Right cardiac atrium (tissue), 5 donors: ENCODE data around the gene UNC5C. TPM values are rescaled to one million over a fixed set of nuclear protein-coding genes. Genes with fewer than 3 reads are reported as not detected.

Experiments used
- ATAC-seq, 2 donors: fragments of 200-7000 bp; cut with Tn5 transposase; one replicate each; pipeline versions ENCODE4 v1.8.0 to v1.9.1; 2020; ENCODE audit warnings: moderate library complexity in 2 of 2, mild to moderate bottlenecking in 1 of 2
- DNase-seq, 3 donors: peaks; one replicate each; pipeline ENCODE4 v3.0.0-alpha.2; 2020
- H3K27ac ChIP-seq: one replicate; pipeline ENCODE4 v1.5.1; 2013; ENCODE audit warnings: mild to moderate bottlenecking, low read length, control low read depth, moderate library complexity
- H3K27me3 ChIP-seq: one replicate; pipeline ENCODE4 v1.6.1; 2013; ENCODE audit not compliant: control insufficient read depth, insufficient read depth
- H3K4me1 ChIP-seq: one replicate; pipeline ENCODE4 v1.6.1; 2013; ENCODE audit warnings: low read length; ENCODE audit not compliant: control insufficient read depth, insufficient read depth
- H3K4me3 ChIP-seq: one replicate; pipeline ENCODE4 v1.5.1; 2013; ENCODE audit warnings: low read length, control low read depth
- H3K9me3 ChIP-seq: one replicate; pipeline ENCODE4 v1.6.1; 2013; ENCODE audit warnings: low read length; ENCODE audit not compliant: control insufficient read depth
- WGBS: extraction: QIAGEN DNeasy Blood & Tissue Kit; methylation state at CpG from one replicate; pipeline ENCODE4 v1.1.7; 2013; 5-methylcytosine and 5-hydroxymethylcytosine counted together
- intact Hi-C, 4 donors: fragments of 100-400 bp; cut with DNase I; formaldehyde crosslinking; loops; one replicate each; pipeline versions ENCODE4 v1.11.0 to v1.14.0; 2022 to 2023
- polyA plus RNA-seq: library from polyadenylated mRNA; stranded (reverse); fragments of 200-250 nt; gene quantifications from one replicate; pipeline ENCODE4 v1.2.3, GENCODE V29; 2013
- total RNA-seq, 4 donors: library from RNA; stranded (reverse); fragmentation: NEBNext Ultra II Directional; extraction: Animal tissue kit (Norgen Biotek cat#: 25700); gene quantifications; one replicate each; pipeline ENCODE4 v1.2.1, GENCODE V29; 2021
- donor health status: healthy with polysubstance abuse.
- donor health status: DM: no; HTN: yes; CAD: no.
- donor health status: DM: no; HTN: no; CAD: no.
- donor health status: DM: no; HTN: yes; CAD: no; lungs with severe emphysema.
- donor health status: DM: yes; HTN: yes; CAD: no.

UNC5C gene
- total and polyA plus RNA-seq, 5 donors, result 1.3 to 8.4 (median 5.8) TPM

DNA sequence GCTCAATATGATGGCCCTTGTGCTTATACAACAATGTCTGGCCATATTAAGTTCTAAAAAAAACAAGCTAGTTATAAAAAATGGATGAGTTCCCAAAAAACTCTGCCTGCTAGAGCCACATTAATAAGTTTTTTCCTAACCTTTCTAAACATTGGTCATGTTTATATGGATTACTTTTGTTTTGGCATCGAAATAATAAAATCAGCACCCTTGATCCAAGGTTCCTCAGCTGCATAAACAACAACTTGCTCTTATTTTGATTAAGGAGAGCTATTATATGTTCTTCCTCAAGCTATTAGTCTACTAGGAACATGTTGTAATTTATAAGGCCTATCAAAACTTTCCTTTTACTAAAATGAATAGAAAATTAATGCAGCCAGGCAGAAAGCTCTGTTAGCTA is 48.4 kb downstream of the UNC5C start:
- H3K27me3 ChIP-seq, result no peaks in the 10 kb centered on the region
- no peak overlapping the region for H3K4me3 ChIP-seq
- H3K27ac ChIP-seq, result no peak overlapping the region
- intact Hi-C loops, result no loop called here
- no peaks in the 10 kb centered on the region for H3K9me3 ChIP-seq
- H3K4me1 ChIP-seq, result no peaks in the 10 kb centered on the region
- DNase-seq (no peak), ATAC-seq (no peak)
- WGBS, result 51% methylated on average over 1 of the region's 1 CpG

DNA sequence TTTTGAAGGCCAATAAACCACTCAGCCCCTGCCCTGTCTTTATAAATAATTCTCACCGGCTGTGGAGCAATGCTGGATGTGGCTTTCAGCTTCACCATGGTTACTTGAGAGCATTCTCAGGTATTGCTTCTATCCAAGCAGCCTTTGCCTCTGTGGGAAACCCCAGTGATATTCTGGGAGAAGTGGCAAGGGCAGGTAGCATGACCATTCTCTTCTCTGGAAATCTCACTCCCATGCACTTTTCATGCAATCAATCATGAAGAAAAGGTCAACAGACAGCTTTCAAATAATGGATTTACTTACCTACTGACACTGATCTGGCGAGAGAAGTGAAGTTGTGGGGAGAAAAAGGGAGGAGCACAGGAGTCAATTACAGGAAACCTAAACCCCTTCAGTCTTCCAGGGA is 49.5 kb downstream of the UNC5C start:
- no peak for DNase-seq
- no peak for ATAC-seq
- 81% methylated on average over 2 of the region's 2 CpGs for WGBS
- no peaks in the 10 kb centered on the region for H3K4me1 ChIP-seq
- no peak overlapping the region for H3K4me3 ChIP-seq
- intact Hi-C loops, result no loop called here
- H3K9me3 ChIP-seq, result no peaks in the 10 kb centered on the region
- no peak overlapping the region for H3K27ac ChIP-seq
- H3K27me3 ChIP-seq, result no peaks in the 10 kb centered on the region

DNA sequence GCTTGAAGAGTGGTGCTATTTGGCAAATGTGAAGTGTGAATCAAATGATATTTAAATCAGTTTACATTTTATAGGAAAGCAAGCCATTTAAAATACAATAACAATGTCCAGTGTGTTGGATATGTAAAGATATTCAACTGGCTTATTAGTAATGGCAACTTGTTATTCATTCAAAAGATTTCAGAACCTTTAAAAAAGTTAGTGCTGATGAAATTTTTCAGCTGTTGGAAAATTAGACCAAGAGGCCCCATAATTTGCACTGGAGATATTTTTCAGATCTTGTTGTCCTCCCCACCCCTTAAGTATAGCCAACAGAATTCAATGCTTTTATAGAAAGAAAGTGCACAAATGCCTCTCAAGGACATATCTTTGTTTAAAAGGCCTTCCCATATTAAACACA is 54.6 kb downstream of the UNC5C start:
- no peaks in the 10 kb centered on the region for H3K9me3 ChIP-seq
- no peak overlapping the region for H3K4me3 ChIP-seq
- DNase-seq, result no peak
- H3K27ac ChIP-seq, result no peak overlapping the region
- intact Hi-C loops, result no loop called here
- no peaks in the 10 kb centered on the region for H3K4me1 ChIP-seq
- H3K27me3 ChIP-seq, result no peaks in the 10 kb centered on the region
- ATAC-seq, result no peak

DNA sequence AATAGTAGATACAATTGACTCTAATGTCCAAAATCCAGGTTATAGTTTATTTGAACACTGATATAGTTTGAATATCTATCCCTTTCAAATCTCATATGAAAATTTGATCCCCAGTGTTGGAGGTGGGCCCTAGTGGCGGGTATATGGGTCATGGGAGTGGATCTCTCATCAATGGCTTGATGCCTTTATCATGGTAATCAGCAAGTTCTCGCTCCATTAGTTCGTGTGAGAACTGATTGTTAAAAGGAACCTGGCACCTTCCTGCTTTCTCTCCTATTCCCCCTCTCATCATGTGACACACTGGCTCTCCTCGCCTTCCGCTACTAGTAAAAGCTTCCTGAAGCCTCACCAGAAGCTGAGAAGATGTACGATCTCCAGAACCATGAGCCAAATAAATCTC is 70.1 kb downstream of the UNC5C start:
- ATAC-seq (no peak), DNase-seq (no peak)
- intact Hi-C loops, result no loop called here
- WGBS, result 87% methylated on average over 6 of the region's 6 CpGs
- no peaks in the 10 kb centered on the region for H3K9me3 ChIP-seq
- H3K4me3 ChIP-seq, result no peak overlapping the region
- H3K27ac ChIP-seq, result no peak overlapping the region
- no peaks in the 10 kb centered on the region for H3K4me1 ChIP-seq
- H3K27me3 ChIP-seq, result no peaks in the 10 kb centered on the region

DNA sequence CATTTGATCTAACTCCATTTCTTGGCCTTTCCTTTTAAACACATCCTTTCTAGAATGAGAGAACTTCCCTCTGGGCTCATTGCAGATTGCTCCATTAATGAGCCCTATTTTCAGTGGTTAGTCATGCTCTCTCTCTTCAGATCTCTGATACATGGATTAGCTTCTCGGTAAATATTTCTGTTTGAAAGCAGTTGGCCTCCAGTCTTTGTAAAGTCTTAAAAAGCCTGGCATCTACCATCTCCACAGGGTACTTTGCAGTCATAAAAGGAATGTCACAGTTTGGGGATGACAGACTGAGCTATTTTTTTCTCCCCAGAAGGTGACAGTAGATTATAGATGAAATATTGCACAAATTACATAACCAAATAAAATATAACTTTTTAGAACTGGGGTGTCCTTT is 72.7 kb downstream of the UNC5C start:
- 68% methylated on average over 1 of the region's 1 CpG for WGBS
- DNase-seq (no peak), ATAC-seq (no peak)
- Histone ChIP-seq H3K4me1 (no peaks in the 10 kb centered on the region), H3K27ac (no peak overlapping the region), H3K9me3 (no peaks in the 10 kb centered on the region), H3K27me3 (no peaks in the 10 kb centered on the region), H3K4me3 (no peak overlapping the region)
- intact Hi-C loops, result no loop called here

DNA sequence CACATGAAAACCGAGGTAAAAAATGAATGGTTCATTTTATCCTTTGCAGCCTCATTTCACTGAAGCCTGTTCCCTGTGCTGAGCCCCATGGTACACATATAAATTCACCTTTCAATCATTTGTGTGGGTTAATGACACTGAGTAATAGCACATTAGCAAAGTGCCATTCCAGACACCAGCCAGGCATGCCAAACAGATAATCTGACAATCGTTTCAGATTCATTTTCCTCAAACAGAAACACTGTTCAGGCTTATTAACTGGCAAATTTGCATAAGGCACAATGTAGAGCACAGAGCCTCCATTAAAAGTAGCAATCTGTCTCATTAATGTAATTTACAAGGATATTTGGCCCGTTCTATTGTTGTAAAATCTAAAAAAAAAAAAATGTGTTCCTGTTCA is 76.2 kb downstream of the UNC5C start:
- DNase-seq (no peak), ATAC-seq (no peak)
- no peaks in the 10 kb centered on the region for H3K9me3 ChIP-seq
- H3K4me3 ChIP-seq, result no peak overlapping the region
- WGBS, result 45% methylated on average over 3 of the region's 3 CpGs
- no peaks in the 10 kb centered on the region for H3K4me1 ChIP-seq
- H3K27ac ChIP-seq, result no peak overlapping the region
- H3K27me3 ChIP-seq, result no peaks in the 10 kb centered on the region
- intact Hi-C loops, result no loop called here

DNA sequence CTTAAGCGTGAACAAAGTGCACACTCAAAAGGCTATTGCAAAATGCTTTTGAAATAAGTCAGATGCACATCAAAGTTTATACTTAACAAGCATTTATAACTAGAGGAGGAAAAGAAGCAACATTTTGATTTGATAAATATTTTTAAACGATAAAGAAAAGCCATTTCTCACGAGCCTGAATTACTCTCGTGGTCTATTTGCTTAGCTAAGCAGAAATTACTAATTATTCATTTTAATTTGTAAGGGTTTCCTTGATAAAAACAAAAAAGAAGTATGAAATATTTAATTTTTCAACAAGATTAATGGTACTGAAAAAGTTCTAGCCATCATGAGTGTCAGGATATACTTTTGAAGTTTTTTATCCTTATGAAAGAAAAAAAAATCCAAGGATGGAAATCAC is 78.2 kb downstream of the UNC5C start:
- Histone ChIP-seq H3K4me3 (no peak overlapping the region), H3K4me1 (no peaks in the 10 kb centered on the region), H3K27ac (no peak overlapping the region), H3K9me3 (no peaks in the 10 kb centered on the region), H3K27me3 (no peaks in the 10 kb centered on the region)
- no peak for ATAC-seq
- DNase-seq, result no peak
- 90% methylated on average over 4 of the region's 4 CpGs for WGBS
- intact Hi-C loops, result no loop called here

DNA sequence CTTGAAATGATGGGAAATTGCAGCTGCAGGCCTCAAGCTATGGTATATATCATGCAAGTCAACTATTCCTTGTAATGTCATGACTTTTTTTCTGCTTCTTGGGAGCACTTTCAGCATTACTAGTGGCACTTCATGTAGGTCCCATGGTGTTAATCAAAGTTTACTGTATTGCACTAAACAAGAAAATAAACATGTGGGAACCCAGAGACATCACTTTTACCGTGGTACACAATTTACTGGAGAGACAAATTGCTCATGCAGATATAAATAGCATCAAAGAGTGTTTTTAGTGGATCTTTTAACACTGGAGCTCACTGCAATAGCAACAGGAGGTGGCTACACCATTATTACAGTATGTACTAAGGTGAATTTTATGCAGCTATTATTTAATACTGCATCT is 79.2 kb downstream of the UNC5C start:
- Histone ChIP-seq H3K4me3 (no peak overlapping the region), H3K27ac (no peak overlapping the region), H3K27me3 (no peaks in the 10 kb centered on the region), H3K4me1 (no peaks in the 10 kb centered on the region), H3K9me3 (no peaks in the 10 kb centered on the region)
- intact Hi-C loops, result no loop called here
- no peak for DNase-seq
- 37% methylated on average over 1 of the region's 1 CpG for WGBS
- ATAC-seq, result no peak

DNA sequence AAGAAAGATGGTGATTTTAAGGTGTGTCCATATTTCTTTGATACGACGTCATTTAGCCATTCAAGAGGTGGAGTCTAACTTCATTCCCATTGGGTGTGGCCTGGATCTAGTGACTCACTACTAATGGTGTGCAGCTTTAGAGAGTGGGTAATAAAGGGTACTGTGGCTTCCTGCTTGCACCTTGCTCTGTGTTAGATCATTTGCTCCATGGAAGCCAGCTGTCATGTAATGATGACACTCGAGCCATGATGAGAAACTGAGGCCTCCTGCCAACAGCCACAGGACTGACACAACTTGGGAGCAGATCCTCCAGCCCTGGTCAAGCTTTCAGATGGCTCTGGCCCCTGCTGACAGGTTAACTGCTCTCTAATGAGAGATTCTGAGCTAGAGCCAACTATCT is 82.0 kb downstream of the UNC5C start:
- intact Hi-C loops, result no loop called here
- no peak for ATAC-seq
- 79% methylated on average over 3 of the region's 3 CpGs for WGBS

DNA sequence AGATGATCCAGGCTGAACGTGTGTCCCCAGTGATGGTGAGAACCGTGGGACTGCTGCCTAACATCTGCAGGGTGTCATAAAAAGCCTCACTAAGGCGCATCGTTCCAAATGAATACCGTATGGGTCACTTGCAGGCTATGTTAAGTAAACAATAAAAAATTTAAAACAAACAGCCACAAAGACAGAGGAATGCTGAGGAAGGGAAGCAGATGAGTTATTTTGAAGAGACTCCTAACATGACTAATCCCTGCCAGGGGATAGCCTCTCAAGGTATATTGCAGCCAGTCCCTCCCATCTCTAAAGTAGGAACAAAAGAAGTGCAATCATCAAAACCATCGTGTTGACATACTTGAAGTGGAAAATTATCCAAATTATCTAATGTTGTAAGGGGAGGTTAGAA is 83.8 kb downstream of the UNC5C start:
- H3K27me3 ChIP-seq, result no peaks in the 10 kb centered on the region
- H3K27ac ChIP-seq, result no peak overlapping the region
- no peak overlapping the region for H3K4me3 ChIP-seq
- DNase-seq (no peak), ATAC-seq (no peak)
- 65% methylated on average over 6 of the region's 6 CpGs for WGBS
- no peaks in the 10 kb centered on the region for H3K4me1 ChIP-seq
- H3K9me3 ChIP-seq, result no peaks in the 10 kb centered on the region
- intact Hi-C loops, result no loop called here

More for the DNA sequence above, 82.0 kb downstream of the UNC5C start:
- Histone ChIP-seq H3K4me3 (no peak overlapping the region), H3K4me1 (no peaks in the 10 kb centered on the region), H3K27ac (no peak overlapping the region), H3K27me3 (no peaks in the 10 kb centered on the region), H3K9me3 (no peaks in the 10 kb centered on the region)
- no peak for DNase-seq

DNA sequence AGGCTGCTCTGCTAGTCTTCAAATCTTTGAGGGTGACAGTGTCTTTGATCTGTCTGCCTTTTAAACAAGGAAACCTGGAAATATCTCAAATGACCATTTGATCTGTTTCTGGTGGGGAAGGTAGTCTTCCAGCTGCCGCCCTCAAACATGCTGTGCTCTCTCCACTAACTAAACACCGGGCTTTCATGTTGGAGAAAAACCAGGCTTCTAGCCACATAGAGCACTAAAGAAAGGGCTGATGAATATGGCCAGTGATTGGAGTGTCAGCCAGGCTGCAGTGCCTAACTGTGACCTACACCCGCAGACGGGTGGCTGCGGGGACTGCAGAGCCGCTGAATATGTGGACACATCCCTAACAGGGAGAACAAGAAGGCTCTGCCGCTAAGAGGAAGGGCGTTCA is 85.9 kb downstream of the UNC5C start:
- H3K27me3 ChIP-seq, result no peaks in the 10 kb centered on the region
- H3K4me3 ChIP-seq, result no peak overlapping the region
- intact Hi-C loops, result no loop called here
- no peak overlapping the region for H3K27ac ChIP-seq
- 56% methylated on average over 8 of the region's 8 CpGs for WGBS
- DNase-seq, result no peak
- no peaks in the 10 kb centered on the region for H3K4me1 ChIP-seq
- no peaks in the 10 kb centered on the region for H3K9me3 ChIP-seq
- no peak for ATAC-seq

DNA sequence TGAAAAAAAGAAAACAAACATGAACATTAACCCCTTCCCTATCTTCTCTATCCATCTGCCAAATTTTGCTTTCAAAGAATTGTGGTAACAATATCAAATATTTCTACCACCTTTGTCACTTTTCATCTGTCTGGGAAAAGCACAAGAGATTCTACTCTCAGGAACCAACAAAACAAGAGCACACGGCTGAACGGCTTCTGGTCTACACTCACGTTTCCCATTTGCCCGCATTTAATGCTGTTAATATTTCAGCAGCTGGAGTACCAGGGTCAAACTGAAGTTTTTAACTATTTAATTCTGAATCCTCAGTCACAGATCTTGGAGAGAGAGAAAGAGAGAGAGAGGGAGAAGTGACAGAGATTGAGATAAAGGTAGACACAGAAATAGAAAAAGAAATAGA is 91.4 kb downstream of the UNC5C start:
- 66% methylated on average over 4 of the region's 4 CpGs for WGBS
- Histone ChIP-seq H3K27me3 (no peaks in the 10 kb centered on the region), H3K4me3 (no peak overlapping the region), H3K4me1 (no peaks in the 10 kb centered on the region), H3K9me3 (no peaks in the 10 kb centered on the region), H3K27ac (no peak overlapping the region)
- ATAC-seq (no peak), DNase-seq (no peak)
- intact Hi-C loops, result no loop called here
